K562 (cell line): ENCODE results near the gene NLGN3. TPM values are rescaled to one million over a fixed set of nuclear protein-coding genes. Genes with fewer than 3 reads are reported as not detected.

Source experiments
- BRD9 ChIP-seq: fragments of 450-650 bp; IDR thresholded peaks from 2 replicates; pipeline ENCODE4 v1.6.1; 2018; ENCODE audit warnings: low read depth; ENCODE audit not compliant: partially characterized antibody
- C11orf30 ChIP-seq: fragments of 450-650 bp; IDR thresholded peaks from 2 replicates; pipeline ENCODE4 v1.6.1; 2016; ENCODE audit warnings: low read depth, mild to moderate bottlenecking
- GTF2E2 ChIP-seq: fragments of 200-800 bp; sonication (Bioruptor generic); IDR thresholded peaks from 2 replicates; pipeline ENCODE4 v1.6.1; 2016; ENCODE audit warnings: missing genetic modification characterization, missing compliant biosample characterization
- HDAC2 ChIP-seq: fragments of 450-650 bp; IDR thresholded peaks from 2 replicates; pipeline ENCODE4 v1.6.1; 2016; ENCODE audit warnings: mild to moderate bottlenecking
- HDAC6 ChIP-seq: IDR thresholded peaks from 2 replicates; pipeline ENCODE4 v1.6.1; 2012; ENCODE audit warnings: low read depth, mild to moderate bottlenecking, control low read depth, inconsistent platforms, low read length, moderate library complexity
- MYC ChIP-seq, 2 experiments: fragments of 250-450 bp in 1 of 2; sonication (Bioruptor Pico) in 1 of 2; IDR thresholded peaks; 2 replicates each; pipeline versions ENCODE4 v1.5.1 to v1.6.1; 2012 to 2021; ENCODE audit warnings: low read depth in 2 of 2, borderline replicate concordance in 1 of 2, improper control_type of control experiment in 1 of 2, low read length in 1 of 2, mild to moderate bottlenecking in 1 of 2, moderate library complexity in 1 of 2
- PML ChIP-seq: IDR thresholded peaks from 2 replicates; pipeline ENCODE4 v1.6.1; 2012; ENCODE audit warnings: low read length, inconsistent platforms
- RBM34 ChIP-seq: fragments of 200-400 bp; formaldehyde crosslinking; IDR thresholded peaks from 2 replicates; pipeline ENCODE4 v1.6.1; 2018; ENCODE audit warnings: low read length, borderline replicate concordance; ENCODE audit not compliant: insufficient read depth
- SMAD4 ChIP-seq: fragments of 250-450 bp; sonication (Bioruptor Pico); conservative IDR thresholded peaks from 2 replicates; pipeline ENCODE4 v1.8.0; 2021; ENCODE audit warnings: inconsistent platforms, mild to moderate bottlenecking, moderate library complexity
- SOX6 ChIP-seq: fragments of 450-650 bp; IDR thresholded peaks from 2 replicates; pipeline ENCODE4 v1.6.1; 2014; ENCODE audit warnings: mild to moderate bottlenecking
- TAL1 ChIP-seq: fragments of 450-650 bp; IDR thresholded peaks from 2 replicates; pipeline ENCODE4 v1.6.1; 2016; ENCODE audit warnings: mild to moderate bottlenecking
- TBL1XR1 ChIP-seq, 2 experiments: IDR thresholded peaks; 2 replicates each; pipeline ENCODE4 v1.6.1; 2012; ENCODE audit warnings: improper control_type of control experiment in 2 of 2, low read length in 2 of 2, mild to moderate bottlenecking in 1 of 2
- TEAD1 ChIP-seq, 2 experiments: fragments of 450-650 bp in 1 of 2; sonication (generic) in 1 of 2; formaldehyde crosslinking; IDR thresholded peaks; 2 replicates each; pipeline versions ENCODE4 v1.4.0 to v1.8.0; 2020 to 2022; ENCODE audit warnings: mild to moderate bottlenecking in 2 of 2, missing genetic modification reagents in 1 of 2
- TEAD4 ChIP-seq, 2 experiments: sonication (generic) in 1 of 2; formaldehyde crosslinking in 1 of 2; IDR thresholded peaks; 2 replicates each; pipeline versions ENCODE4 v1.6.1 to v1.8.0; 2012 to 2022; ENCODE audit warnings: borderline replicate concordance in 1 of 2, inconsistent platforms in 1 of 2, low read length in 1 of 2, mild to moderate bottlenecking in 1 of 2, missing genetic modification reagents in 1 of 2
- TRIM24 ChIP-seq, 2 experiments: fragments of 450-650 bp; IDR thresholded peaks; 2 replicates each; pipeline ENCODE4 v1.6.1; 2016
- ZBTB7A ChIP-seq: IDR thresholded peaks from 2 replicates; pipeline ENCODE4 v1.6.1; 2011; ENCODE audit warnings: low read depth, mild to moderate bottlenecking, low read length, moderate library complexity, borderline replicate concordance; ENCODE audit not compliant: control insufficient read depth
- ZFP36 ChIP-seq: fragments of 150-350 bp; IDR thresholded peaks from 2 replicates; pipeline ENCODE4 v1.6.1; 2018; ENCODE audit warnings: low read length, low read depth; ENCODE audit not compliant: partially characterized antibody
- ZNF224 ChIP-seq: sonication (generic); formaldehyde crosslinking; IDR thresholded peaks from 2 replicates; pipeline ENCODE4 v1.8.0; 2022; ENCODE audit warnings: mild to moderate bottlenecking, missing genetic modification reagents
- polyA plus RNA-seq, 8 experiments: library from polyadenylated mRNA; depleted of rRNA in 4 of 8; stranded (reverse) in 5 of 8; unstranded in 3 of 8; fragments of >200 nt; fragmentation: Nextera tagmentation in 2 of 8; fragmentation: Illumina TruSeq in 1 of 8; extraction: Ambion mirVana in 2 of 8; extraction: Trizol in 1 of 8; gene quantifications; 2 replicates each; pipeline versions ENCODE4 v1.2.1 to v1.2.3, GENCODE V29; 2011 to 2014; ENCODE audit warnings: inconsistent platforms in 1 of 8, missing spikeins in 1 of 8
- total RNA-seq, 7 experiments: library from RNA; depleted of rRNA in 6 of 7; stranded (reverse); fragments of >200 nt in 6 of 7; fragmentation: Illumina TruSeq in 2 of 7; extraction: Trizol in 2 of 7; gene quantifications; 2 replicates each; pipeline versions ENCODE4 v1.2.1 to v1.2.3, GENCODE V29; 2011 to 2021; ENCODE audit warnings: low replicate concordance in 1 of 7
- TF ChIP-seq, protein P1 (sequence below), 2 experiments: fragments of 150-350 bp in 1 of 2; IDR thresholded peaks; 2 replicates each; pipeline ENCODE4 v1.6.1; 2012 to 2016; ENCODE audit warnings: low read depth in 2 of 2, low read length in 2 of 2, mild to moderate bottlenecking in 1 of 2, moderate library complexity in 1 of 2
- TF ChIP-seq, protein P2 (sequence below), 2 experiments: fragments of 450-650 bp; IDR thresholded peaks; 2 replicates each; pipeline ENCODE4 v1.6.1; 2018; ENCODE audit warnings: mild to moderate bottlenecking in 2 of 2, low read depth in 1 of 2; ENCODE audit not compliant: partially characterized antibody in 2 of 2
- TF ChIP-seq, protein P3 (sequence below): fragments of 450-650 bp; IDR thresholded peaks from 2 replicates; pipeline ENCODE4 v1.6.1; 2016; ENCODE audit warnings: low read depth, mild to moderate bottlenecking, moderate library complexity

Gene NLGN3
- total and polyA plus RNA-seq, 9 of the 15 experiments (the other 6 are each of a cell fraction or from before 2014, with no cell fraction given): 0.03 to 0.86 (median 0.25) TPM

DNA sequence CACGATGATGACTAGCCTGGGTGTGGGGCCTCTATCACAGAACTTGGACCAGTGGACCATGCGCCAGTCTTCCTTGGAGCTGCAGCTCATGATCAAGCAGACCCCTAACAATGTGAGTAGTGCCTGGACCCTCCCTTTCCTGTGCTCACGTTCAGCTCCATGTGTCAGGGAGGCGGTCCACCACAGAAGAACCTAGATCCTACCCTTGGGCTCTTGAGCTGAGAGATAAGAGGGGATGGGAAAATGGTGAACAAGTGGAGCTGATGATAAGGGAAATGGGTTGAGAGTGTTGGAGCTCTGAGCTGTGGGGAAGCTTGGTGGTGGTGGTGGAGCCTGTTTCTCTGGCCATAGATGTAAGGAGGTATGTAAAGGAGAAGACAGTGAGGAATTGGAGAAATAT lies 13.1 kb upstream of the NLGN3 start (continued):
- TF ChIP-seq, protein P1, sequence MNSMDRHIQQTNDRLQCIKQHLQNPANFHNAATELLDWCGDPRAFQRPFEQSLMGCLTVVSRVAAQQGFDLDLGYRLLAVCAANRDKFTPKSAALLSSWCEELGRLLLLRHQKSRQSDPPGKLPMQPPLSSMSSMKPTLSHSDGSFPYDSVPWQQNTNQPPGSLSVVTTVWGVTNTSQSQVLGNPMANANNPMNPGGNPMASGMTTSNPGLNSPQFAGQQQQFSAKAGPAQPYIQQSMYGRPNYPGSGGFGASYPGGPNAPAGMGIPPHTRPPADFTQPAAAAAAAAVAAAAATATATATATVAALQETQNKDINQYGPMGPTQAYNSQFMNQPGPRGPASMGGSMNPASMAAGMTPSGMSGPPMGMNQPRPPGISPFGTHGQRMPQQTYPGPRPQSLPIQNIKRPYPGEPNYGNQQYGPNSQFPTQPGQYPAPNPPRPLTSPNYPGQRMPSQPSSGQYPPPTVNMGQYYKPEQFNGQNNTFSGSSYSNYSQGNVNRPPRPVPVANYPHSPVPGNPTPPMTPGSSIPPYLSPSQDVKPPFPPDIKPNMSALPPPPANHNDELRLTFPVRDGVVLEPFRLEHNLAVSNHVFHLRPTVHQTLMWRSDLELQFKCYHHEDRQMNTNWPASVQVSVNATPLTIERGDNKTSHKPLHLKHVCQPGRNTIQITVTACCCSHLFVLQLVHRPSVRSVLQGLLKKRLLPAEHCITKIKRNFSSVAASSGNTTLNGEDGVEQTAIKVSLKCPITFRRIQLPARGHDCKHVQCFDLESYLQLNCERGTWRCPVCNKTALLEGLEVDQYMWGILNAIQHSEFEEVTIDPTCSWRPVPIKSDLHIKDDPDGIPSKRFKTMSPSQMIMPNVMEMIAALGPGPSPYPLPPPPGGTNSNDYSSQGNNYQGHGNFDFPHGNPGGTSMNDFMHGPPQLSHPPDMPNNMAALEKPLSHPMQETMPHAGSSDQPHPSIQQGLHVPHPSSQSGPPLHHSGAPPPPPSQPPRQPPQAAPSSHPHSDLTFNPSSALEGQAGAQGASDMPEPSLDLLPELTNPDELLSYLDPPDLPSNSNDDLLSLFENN (IDR thresholded peaks at IDR 0.05; ENCODE audit: low read depth in 2 of 2, low read length in 2 of 2): peak in 1 of 2 experiments; percentile 70; a peak in 1 of 4 replicates
- TF ChIP-seq MYC (IDR thresholded peaks at IDR 0.05; ENCODE audit: low read depth, low read length) (peak; percentile 47; the same call in 1 of the 2 replicates), MYC (CRISPR knock-in tag; IDR thresholded peaks at IDR 0.05; ENCODE audit: borderline replicate concordance, low read depth) (no peak), ZNF224 (CRISPR knock-in tag) (no peak), SMAD4 (0 out of 2 replicates have a peak, but pooled peaks have one; percentile 29), BRD9 (no peak), TAL1 (peak; percentile 96), HDAC6 (no peak), TBL1XR1 (IDR thresholded peaks at IDR 0.05; ENCODE audit: low read length in 2 of 2) (peak; percentile 44 to 79; a peak in 1 of 4 replicates), SOX6 (peak; percentile 71), ZFP36 (no peak), TEAD4 (IDR thresholded peaks at IDR 0.05; ENCODE audit: low read length) (peak; percentile 94), TEAD4 (CRISPR knock-in tag; IDR thresholded peaks at IDR 0.05; ENCODE audit: borderline replicate concordance) (no peak), TEAD1 (CRISPR knock-in tag; IDR thresholded peaks at IDR 0.05) (no peak), HDAC2 (0 out of 2 replicates have a peak, but pooled peaks have one; percentile 41), ZBTB7A (no peak; the same call in 1 of the 2 replicates), TRIM24 (IDR thresholded peaks at IDR 0.05) (peak; percentile 66 to 77), GTF2E2 (tag) (no peak), C11orf30 (no peak), PML (peak; percentile 87), RBM34 (no peak)
- TF ChIP-seq, protein P2, sequence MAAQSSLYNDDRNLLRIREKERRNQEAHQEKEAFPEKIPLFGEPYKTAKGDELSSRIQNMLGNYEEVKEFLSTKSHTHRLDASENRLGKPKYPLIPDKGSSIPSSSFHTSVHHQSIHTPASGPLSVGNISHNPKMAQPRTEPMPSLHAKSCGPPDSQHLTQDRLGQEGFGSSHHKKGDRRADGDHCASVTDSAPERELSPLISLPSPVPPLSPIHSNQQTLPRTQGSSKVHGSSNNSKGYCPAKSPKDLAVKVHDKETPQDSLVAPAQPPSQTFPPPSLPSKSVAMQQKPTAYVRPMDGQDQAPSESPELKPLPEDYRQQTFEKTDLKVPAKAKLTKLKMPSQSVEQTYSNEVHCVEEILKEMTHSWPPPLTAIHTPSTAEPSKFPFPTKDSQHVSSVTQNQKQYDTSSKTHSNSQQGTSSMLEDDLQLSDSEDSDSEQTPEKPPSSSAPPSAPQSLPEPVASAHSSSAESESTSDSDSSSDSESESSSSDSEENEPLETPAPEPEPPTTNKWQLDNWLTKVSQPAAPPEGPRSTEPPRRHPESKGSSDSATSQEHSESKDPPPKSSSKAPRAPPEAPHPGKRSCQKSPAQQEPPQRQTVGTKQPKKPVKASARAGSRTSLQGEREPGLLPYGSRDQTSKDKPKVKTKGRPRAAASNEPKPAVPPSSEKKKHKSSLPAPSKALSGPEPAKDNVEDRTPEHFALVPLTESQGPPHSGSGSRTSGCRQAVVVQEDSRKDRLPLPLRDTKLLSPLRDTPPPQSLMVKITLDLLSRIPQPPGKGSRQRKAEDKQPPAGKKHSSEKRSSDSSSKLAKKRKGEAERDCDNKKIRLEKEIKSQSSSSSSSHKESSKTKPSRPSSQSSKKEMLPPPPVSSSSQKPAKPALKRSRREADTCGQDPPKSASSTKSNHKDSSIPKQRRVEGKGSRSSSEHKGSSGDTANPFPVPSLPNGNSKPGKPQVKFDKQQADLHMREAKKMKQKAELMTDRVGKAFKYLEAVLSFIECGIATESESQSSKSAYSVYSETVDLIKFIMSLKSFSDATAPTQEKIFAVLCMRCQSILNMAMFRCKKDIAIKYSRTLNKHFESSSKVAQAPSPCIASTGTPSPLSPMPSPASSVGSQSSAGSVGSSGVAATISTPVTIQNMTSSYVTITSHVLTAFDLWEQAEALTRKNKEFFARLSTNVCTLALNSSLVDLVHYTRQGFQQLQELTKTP (IDR thresholded peaks at IDR 0.05; ENCODE audit: low read depth in 1 of 2, partially characterized antibody in 2 of 2): no peak
- TF ChIP-seq, protein P3, sequence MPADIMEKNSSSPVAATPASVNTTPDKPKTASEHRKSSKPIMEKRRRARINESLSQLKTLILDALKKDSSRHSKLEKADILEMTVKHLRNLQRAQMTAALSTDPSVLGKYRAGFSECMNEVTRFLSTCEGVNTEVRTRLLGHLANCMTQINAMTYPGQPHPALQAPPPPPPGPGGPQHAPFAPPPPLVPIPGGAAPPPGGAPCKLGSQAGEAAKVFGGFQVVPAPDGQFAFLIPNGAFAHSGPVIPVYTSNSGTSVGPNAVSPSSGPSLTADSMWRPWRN: no peak
